ENCODE measurements around the gene NFU1. TPM values are rescaled to one million over a fixed set of nuclear protein-coding genes. Genes with fewer than 3 reads are reported as not detected.

The NFU1 gene
- total and polyA plus RNA-seq, 2 of the 8 experiments (the other 6 are each of a cell fraction or from before 2014, with no cell fraction given), result 18.4 to 45.5 TPM

GRCh38 chr2:69481421-69481820, 44.2 kb upstream of the NFU1 start:
- H3K4me3 ChIP-seq (ENCODE audit: extremely low read depth in 1 of 4, insufficient read depth in 2 of 4, low read depth in 3 of 4, low read length in 4 of 4), result no peak overlapping the region
- H2AFZ ChIP-seq (ENCODE audit: low read length), result no peak overlapping the region
- H3K23me2 ChIP-seq (ENCODE audit: low read depth, low read length), result no peaks in the 10 kb centered on the region
- H3K14ac ChIP-seq (ENCODE audit: insufficient read length), result no peak overlapping the region
- no peaks in the 10 kb centered on the region for H3K79me1 ChIP-seq (ENCODE audit: low read depth, low read length)
- no peaks in the 10 kb centered on the region for H3K79me2 ChIP-seq (ENCODE audit: control insufficient read depth in 1 of 2, insufficient read depth in 2 of 2, low read length in 2 of 2)
- no peaks in the 10 kb centered on the region for H3K9me3 ChIP-seq (ENCODE audit: insufficient read depth in 2 of 2, low read depth in 1 of 2, low read length in 1 of 2)
- no peak overlapping the region for H3K9ac ChIP-seq (replicated peaks in 1 of 4; ENCODE audit: extremely low read depth in 1 of 4, low read depth in 3 of 4, low read length in 3 of 4)
- no peak overlapping the region for H3K18ac ChIP-seq (ENCODE audit: extremely low read depth, low read length)
- H3K27ac ChIP-seq (ENCODE audit: low read depth, low read length), result no peak overlapping the region
- DNase-seq (ENCODE audit: low read depth in 1 of 2, low spot score in 2 of 2) (no peak), FAIRE-seq (no peak)
- H3K23ac ChIP-seq (ENCODE audit: insufficient read length), result no peak overlapping the region
- no peak overlapping the region for H2BK12ac ChIP-seq (ENCODE audit: low read depth, low read length)
- no peaks in the 10 kb centered on the region for H3K27me3 ChIP-seq (replicated peaks in 1 of 4; ENCODE audit: control insufficient read depth in 3 of 4, extremely low read depth in 1 of 4, insufficient read depth in 3 of 4, low read length in 3 of 4)
- H2BK5ac ChIP-seq (ENCODE audit: low read depth, low read length), result no peak overlapping the region
- no peaks in the 10 kb centered on the region for H4K20me1 ChIP-seq (replicated peaks in 1 of 2; ENCODE audit: control insufficient read depth in 1 of 2, insufficient read depth in 2 of 2, low read length in 2 of 2)
- no peaks in the 10 kb centered on the region for H3K4me1 ChIP-seq (replicated peaks in 1 of 4; ENCODE audit: control insufficient read depth in 3 of 4, insufficient read depth in 4 of 4, low read length in 3 of 4)
- CTCF ChIA-PET (ENCODE audit: partially characterized antibody), result no interaction called here
- POLR2A ChIA-PET (ENCODE audit: partially characterized antibody), result no interaction called here
- H2BK20ac ChIP-seq (ENCODE audit: low read length), result no peak overlapping the region
- WGBS, 2 experiments (ENCODE audit: extremely low coverage in 1 of 2, insufficient coverage in 1 of 2, insufficient read length in 1 of 2, insufficient replicate concordance in 2 of 2, low coverage in 1 of 2, low lambda C conversion rate in 2 of 2, missing lambda C conversion rate in 1 of 2), result 100% methylated on average over 1 of the region's 1 CpG; no CpG with 5 or more reads in 1 of the 2 experiments
- H2AK5ac ChIP-seq (ENCODE audit: low read depth, low read length), result no peak overlapping the region
- no peak overlapping the region for H2BK120ac ChIP-seq (replicated peaks; ENCODE audit: low read depth, low read length)
- H4K8ac ChIP-seq (ENCODE audit: extremely low read depth, insufficient read depth, low read length), result no peak overlapping the region
- no peak overlapping the region for H2BK15ac ChIP-seq (ENCODE audit: low read length)
- H3K4me2 ChIP-seq (ENCODE audit: insufficient read depth in 1 of 2, low read depth in 2 of 2, low read length in 2 of 2), result no peak overlapping the region
- TF ChIP-seq CBX5 (IDR thresholded peaks at IDR 0.05; ENCODE audit: low read depth, low read length), result no peak
- TF ChIP-seq KDM1A (IDR thresholded peaks at IDR 0.05; ENCODE audit: borderline replicate concordance, low read length), result no peak
- no peak for TF ChIP-seq NANOG (IDR thresholded peaks at IDR 0.05; ENCODE audit: insufficient read depth, low read depth, low read length, poor library complexity, severe bottlenecking)
- TF ChIP-seq BACH1 (IDR thresholded peaks at IDR 0.05; ENCODE audit: low read length), result no peak
- TF ChIP-seq SRF (IDR thresholded peaks at IDR 0.05; ENCODE audit: low read depth, low read length), result no peak
- no peak for TF ChIP-seq ATF3 (IDR thresholded peaks at IDR 0.05; ENCODE audit: insufficient read depth, low read depth, low read length)
- TF ChIP-seq SP4 (IDR thresholded peaks at IDR 0.05; ENCODE audit: low read length), result no peak
- TF ChIP-seq YY1 (IDR thresholded peaks at IDR 0.05; ENCODE audit: low read depth, low read length), result no peak
- no peak for TF ChIP-seq RNF2 (IDR thresholded peaks at IDR 0.05; ENCODE audit: borderline replicate concordance, low read depth, low read length, missing control alignments, poor library complexity, severe bottlenecking)
- TF ChIP-seq GABPA (IDR thresholded peaks at IDR 0.05; ENCODE audit: borderline replicate concordance, insufficient read depth, low read length), result no peak
- TF ChIP-seq ZNF274 (IDR thresholded peaks at IDR 0.05; ENCODE audit: borderline replicate concordance, extremely low read depth, low read length), result no peak
- TF ChIP-seq SAP30 (IDR thresholded peaks at IDR 0.05; ENCODE audit: insufficient read depth, insufficient replicate concordance, low read length), result no peak
- no peak for TF ChIP-seq CEBPB (IDR thresholded peaks at IDR 0.05; ENCODE audit: low read depth, low read length)
- H3K36me3 ChIP-seq (ENCODE audit: control insufficient read depth in 2 of 4, insufficient read depth in 4 of 4, low read length in 3 of 4), result no peaks in the 10 kb centered on the region
- H3K4ac ChIP-seq (replicated peaks; ENCODE audit: insufficient read length, low read depth, low read length), result no peak overlapping the region
- H4K91ac ChIP-seq (replicated peaks; ENCODE audit: insufficient read length, low read length), result no peak overlapping the region
- H3K56ac ChIP-seq (replicated peaks; ENCODE audit: insufficient read length, low read depth, low read length), result no peak overlapping the region
- H4K5ac ChIP-seq (ENCODE audit: insufficient read length, low read depth, low read length), result no peak overlapping the region
